ENCODE results near the gene PHC2. TPM values are rescaled to one million over a fixed set of nuclear protein-coding genes. Genes with fewer than 3 reads are reported as not detected.

The PHC2 gene
- total RNA-seq, 1 donor from 2014 or later = 140 TPM

DNA sequence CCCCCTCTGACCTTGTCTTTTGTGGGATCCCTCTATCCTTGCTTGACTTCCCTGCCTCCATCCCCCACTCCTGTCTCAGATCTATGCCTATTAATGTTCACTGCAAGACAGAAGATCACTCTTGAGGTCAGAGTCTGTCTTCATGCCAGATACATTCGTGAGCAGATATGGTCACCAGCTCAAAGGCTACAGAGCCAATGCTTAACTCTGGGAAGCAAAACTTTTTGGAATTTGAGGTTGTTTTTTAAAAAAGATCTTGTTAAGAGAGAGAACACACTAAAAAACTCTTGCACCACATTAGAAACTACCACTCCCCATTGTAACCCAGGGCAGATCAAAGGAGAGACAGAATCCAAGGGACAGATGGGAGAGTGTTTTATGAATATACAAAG is 92.9 kb downstream of the PHC2 start:
- peak overlapping the region; percentile 10 for H3K4me3 ChIP-seq (ENCODE audit: low read depth, low read length)
- TF ChIP-seq, protein P1, sequence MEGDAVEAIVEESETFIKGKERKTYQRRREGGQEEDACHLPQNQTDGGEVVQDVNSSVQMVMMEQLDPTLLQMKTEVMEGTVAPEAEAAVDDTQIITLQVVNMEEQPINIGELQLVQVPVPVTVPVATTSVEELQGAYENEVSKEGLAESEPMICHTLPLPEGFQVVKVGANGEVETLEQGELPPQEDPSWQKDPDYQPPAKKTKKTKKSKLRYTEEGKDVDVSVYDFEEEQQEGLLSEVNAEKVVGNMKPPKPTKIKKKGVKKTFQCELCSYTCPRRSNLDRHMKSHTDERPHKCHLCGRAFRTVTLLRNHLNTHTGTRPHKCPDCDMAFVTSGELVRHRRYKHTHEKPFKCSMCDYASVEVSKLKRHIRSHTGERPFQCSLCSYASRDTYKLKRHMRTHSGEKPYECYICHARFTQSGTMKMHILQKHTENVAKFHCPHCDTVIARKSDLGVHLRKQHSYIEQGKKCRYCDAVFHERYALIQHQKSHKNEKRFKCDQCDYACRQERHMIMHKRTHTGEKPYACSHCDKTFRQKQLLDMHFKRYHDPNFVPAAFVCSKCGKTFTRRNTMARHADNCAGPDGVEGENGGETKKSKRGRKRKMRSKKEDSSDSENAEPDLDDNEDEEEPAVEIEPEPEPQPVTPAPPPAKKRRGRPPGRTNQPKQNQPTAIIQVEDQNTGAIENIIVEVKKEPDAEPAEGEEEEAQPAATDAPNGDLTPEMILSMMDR (conservative IDR thresholded peaks at IDR 0.05; ENCODE audit: low read depth, low read length) = no peak
- no peak for DNase-seq (ENCODE audit: low read depth)

GRCh38 chr1:33337441-33337840 is 93.5 kb downstream of the PHC2 start:
- DNase-seq (ENCODE audit: low read depth) = no peak
- no peak overlapping the region for H3K4me3 ChIP-seq (ENCODE audit: low read depth, low read length)
- TF ChIP-seq, protein P1 (conservative IDR thresholded peaks at IDR 0.05; ENCODE audit: low read depth, low read length) = no peak

DNA sequence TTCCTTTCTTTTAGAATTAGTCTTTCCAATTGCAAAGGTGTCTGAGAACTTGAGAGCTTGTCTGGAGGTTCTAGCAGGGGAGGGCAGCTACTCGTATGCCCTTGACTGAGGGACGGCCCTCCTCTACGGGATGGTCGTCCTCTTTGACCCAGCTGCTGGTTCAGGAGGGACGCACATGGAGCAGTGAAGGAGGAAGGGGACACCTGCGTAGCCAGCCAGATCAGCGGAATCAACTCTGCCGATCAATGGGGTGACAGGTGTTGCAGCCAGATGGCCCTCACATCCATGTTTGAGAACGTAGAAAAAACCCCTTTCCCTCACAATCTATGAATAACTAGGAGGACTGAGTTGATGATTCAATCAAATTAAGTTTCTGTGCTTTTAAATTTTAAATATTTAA is 94.3 kb downstream of the PHC2 start:
- H3K4me3 ChIP-seq (ENCODE audit: low read depth, low read length) = no peak overlapping the region
- TF ChIP-seq, protein P1 (conservative IDR thresholded peaks at IDR 0.05; ENCODE audit: low read depth, low read length) = no peak
- no peak for DNase-seq (ENCODE audit: low read depth)

- TF ChIP-seq, protein P1 (conservative IDR thresholded peaks at IDR 0.05; ENCODE audit: low read depth, low read length) = no peak
- H3K4me3 ChIP-seq (ENCODE audit: low read depth, low read length) = no peak overlapping the region
- no peak for DNase-seq (ENCODE audit: low read depth)
Observed at GRCh38 chr1:33335020-33335419, 95.9 kb downstream of the PHC2 start.

GRCh38 chr1:33334081-33334552 is 96.8 kb downstream of the PHC2 start:
- H3K4me3 ChIP-seq (ENCODE audit: low read depth, low read length) = no peak overlapping the region
- no peak for DNase-seq (ENCODE audit: low read depth)
- TF ChIP-seq, protein P1 (conservative IDR thresholded peaks at IDR 0.05; ENCODE audit: low read depth, low read length) = no peak

- no peak overlapping the region for H3K4me3 ChIP-seq (ENCODE audit: low read depth, low read length)
- DNase-seq (ENCODE audit: low read depth) = no peak
- TF ChIP-seq, protein P1 (conservative IDR thresholded peaks at IDR 0.05; ENCODE audit: low read depth, low read length) = no peak
Observed at GRCh38 chr1:33332881-33333280, 98.0 kb downstream of the PHC2 start.

- TF ChIP-seq, protein P1 (conservative IDR thresholded peaks at IDR 0.05; ENCODE audit: low read depth, low read length) = no peak
- no peak for DNase-seq (ENCODE audit: low read depth)
- no peak overlapping the region for H3K4me3 ChIP-seq (ENCODE audit: low read depth, low read length)
Observed at GRCh38 chr1:33332357-33332789, 98.5 kb downstream of the PHC2 start.

Data from epithelial cell of proximal tubule (primary cell).